Measurements from ENCODE around the gene POLR1E.
"Not testable (repeated sequence)": the region's sequence is repeated elsewhere in the genome, so short reads cannot be mapped to it uniquely, and the experiment has no call there.

Gene POLR1E

DNA sequence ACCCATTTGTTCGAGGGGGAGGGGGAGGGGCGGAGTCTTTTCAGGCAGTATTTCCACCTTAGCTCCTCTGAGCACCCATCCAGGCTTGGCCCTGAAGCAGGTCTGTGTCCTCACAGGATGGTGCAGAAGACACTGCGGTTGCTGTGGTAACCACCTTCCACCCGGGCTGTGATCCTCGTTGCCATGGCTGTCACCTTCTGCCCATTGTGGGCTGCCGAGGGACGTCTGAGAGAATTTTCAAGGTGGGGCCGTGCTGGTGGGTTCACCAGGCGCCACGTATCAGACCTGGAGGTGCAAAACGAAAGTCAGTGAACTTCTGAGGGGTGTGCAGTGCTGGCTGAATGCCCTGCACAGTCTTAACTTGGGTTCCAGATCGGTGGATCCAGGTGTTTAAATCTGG is 26.7 kb downstream of the POLR1E start:
- DNase-seq, result no peak
- Histone ChIP-seq H3K36me3 (replicated peaks; ENCODE audit: insufficient read depth, low read length) (no peaks in the 10 kb centered on the region), H3K27me3 (replicated peaks; ENCODE audit: insufficient read depth, low read length) (no peaks in the 10 kb centered on the region), H3K9me3 (replicated peaks; ENCODE audit: insufficient read depth, low read length) (no peaks in the 10 kb centered on the region), H3K4me3 (ENCODE audit: low read length) (no peak overlapping the region), H3K4me1 (ENCODE audit: low read length) (no peaks in the 10 kb centered on the region), H2AFZ (ENCODE audit: low read length) (no peak overlapping the region), H3K79me2 (ENCODE audit: low read length) (no peaks in the 10 kb centered on the region), H3K9me2 (replicated peaks; ENCODE audit: insufficient read depth, low read length) (no peaks in the 10 kb centered on the region), H4K20me1 (ENCODE audit: insufficient read depth, low read length) (no peaks in the 10 kb centered on the region), H3K4me2 (ENCODE audit: low read depth, low read length) (no peak overlapping the region), H3K9ac (ENCODE audit: low read length) (no peak overlapping the region), H3K27ac (ENCODE audit: low read length) (no peak overlapping the region), H3F3A (ENCODE audit: insufficient read depth, low read length) (no peaks in the 10 kb centered on the region)
- TF ChIP-seq, protein P1, sequence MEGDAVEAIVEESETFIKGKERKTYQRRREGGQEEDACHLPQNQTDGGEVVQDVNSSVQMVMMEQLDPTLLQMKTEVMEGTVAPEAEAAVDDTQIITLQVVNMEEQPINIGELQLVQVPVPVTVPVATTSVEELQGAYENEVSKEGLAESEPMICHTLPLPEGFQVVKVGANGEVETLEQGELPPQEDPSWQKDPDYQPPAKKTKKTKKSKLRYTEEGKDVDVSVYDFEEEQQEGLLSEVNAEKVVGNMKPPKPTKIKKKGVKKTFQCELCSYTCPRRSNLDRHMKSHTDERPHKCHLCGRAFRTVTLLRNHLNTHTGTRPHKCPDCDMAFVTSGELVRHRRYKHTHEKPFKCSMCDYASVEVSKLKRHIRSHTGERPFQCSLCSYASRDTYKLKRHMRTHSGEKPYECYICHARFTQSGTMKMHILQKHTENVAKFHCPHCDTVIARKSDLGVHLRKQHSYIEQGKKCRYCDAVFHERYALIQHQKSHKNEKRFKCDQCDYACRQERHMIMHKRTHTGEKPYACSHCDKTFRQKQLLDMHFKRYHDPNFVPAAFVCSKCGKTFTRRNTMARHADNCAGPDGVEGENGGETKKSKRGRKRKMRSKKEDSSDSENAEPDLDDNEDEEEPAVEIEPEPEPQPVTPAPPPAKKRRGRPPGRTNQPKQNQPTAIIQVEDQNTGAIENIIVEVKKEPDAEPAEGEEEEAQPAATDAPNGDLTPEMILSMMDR (IDR thresholded peaks at IDR 0.05; ENCODE audit: low read length), result no peak
- TF ChIP-seq EZH2 (optimal IDR thresholded peaks at IDR 0.05; ENCODE audit: low read depth, low read length), result no peak
- TF ChIP-seq EZH2phosphoT487 (IDR thresholded peaks at IDR 0.05; ENCODE audit: low read length), result no peak

GRCh38 chr9:37514415-37514814 is 28.7 kb downstream of the POLR1E start:
- H3F3A ChIP-seq (ENCODE audit: insufficient read depth, low read length); H3K36me3 ChIP-seq (replicated peaks; ENCODE audit: insufficient read depth, low read length); H3K79me2 ChIP-seq (ENCODE audit: low read length): not testable (repeated sequence)

GRCh38 chr9:37514999-37515398 is 29.3 kb downstream of the POLR1E start:
- H3K4me1 ChIP-seq (ENCODE audit: low read length), result no peaks in the 10 kb centered on the region
- H3K79me2 ChIP-seq (ENCODE audit: low read length), result no peaks in the 10 kb centered on the region
- no peaks in the 10 kb centered on the region for H3K9me2 ChIP-seq (replicated peaks; ENCODE audit: insufficient read depth, low read length)
- no peak overlapping the region for H3K4me2 ChIP-seq (ENCODE audit: low read depth, low read length)
- H2AFZ ChIP-seq (ENCODE audit: low read length), result no peak overlapping the region
- H3K36me3 ChIP-seq (replicated peaks; ENCODE audit: insufficient read depth, low read length), result no peaks in the 10 kb centered on the region
- TF ChIP-seq, protein P1 (IDR thresholded peaks at IDR 0.05; ENCODE audit: low read length), result no peak
- TF ChIP-seq EZH2 (optimal IDR thresholded peaks at IDR 0.05; ENCODE audit: low read depth, low read length) (no peak), EZH2phosphoT487 (IDR thresholded peaks at IDR 0.05; ENCODE audit: low read length) (no peak)
- no peak overlapping the region for H3K9ac ChIP-seq (ENCODE audit: low read length)
- H3K9me3 ChIP-seq (replicated peaks; ENCODE audit: insufficient read depth, low read length), result no peaks in the 10 kb centered on the region
- no peak overlapping the region for H3K27ac ChIP-seq (ENCODE audit: low read length)
- no peaks in the 10 kb centered on the region for H3K27me3 ChIP-seq (replicated peaks; ENCODE audit: insufficient read depth, low read length)
- H3F3A ChIP-seq (ENCODE audit: insufficient read depth, low read length), result no peaks in the 10 kb centered on the region
- H3K4me3 ChIP-seq (ENCODE audit: low read length), result no peak overlapping the region
- no peaks in the 10 kb centered on the region for H4K20me1 ChIP-seq (ENCODE audit: insufficient read depth, low read length)
- no peak for DNase-seq

More at GRCh38 chr9:37514415-37514814, 28.7 kb downstream of the POLR1E start:
- H3K4me2 ChIP-seq (ENCODE audit: low read depth, low read length); H3K9me3 ChIP-seq (replicated peaks; ENCODE audit: insufficient read depth, low read length); H4K20me1 ChIP-seq (ENCODE audit: insufficient read depth, low read length); H3K9ac ChIP-seq (ENCODE audit: low read length); H3K27ac ChIP-seq (ENCODE audit: low read length); H3K27me3 ChIP-seq (replicated peaks; ENCODE audit: insufficient read depth, low read length); H2AFZ ChIP-seq (ENCODE audit: low read length); H3K4me1 ChIP-seq (ENCODE audit: low read length); H3K9me2 ChIP-seq (replicated peaks; ENCODE audit: insufficient read depth, low read length); H3K4me3 ChIP-seq (ENCODE audit: low read length); DNase-seq: not testable (repeated sequence)

DNA sequence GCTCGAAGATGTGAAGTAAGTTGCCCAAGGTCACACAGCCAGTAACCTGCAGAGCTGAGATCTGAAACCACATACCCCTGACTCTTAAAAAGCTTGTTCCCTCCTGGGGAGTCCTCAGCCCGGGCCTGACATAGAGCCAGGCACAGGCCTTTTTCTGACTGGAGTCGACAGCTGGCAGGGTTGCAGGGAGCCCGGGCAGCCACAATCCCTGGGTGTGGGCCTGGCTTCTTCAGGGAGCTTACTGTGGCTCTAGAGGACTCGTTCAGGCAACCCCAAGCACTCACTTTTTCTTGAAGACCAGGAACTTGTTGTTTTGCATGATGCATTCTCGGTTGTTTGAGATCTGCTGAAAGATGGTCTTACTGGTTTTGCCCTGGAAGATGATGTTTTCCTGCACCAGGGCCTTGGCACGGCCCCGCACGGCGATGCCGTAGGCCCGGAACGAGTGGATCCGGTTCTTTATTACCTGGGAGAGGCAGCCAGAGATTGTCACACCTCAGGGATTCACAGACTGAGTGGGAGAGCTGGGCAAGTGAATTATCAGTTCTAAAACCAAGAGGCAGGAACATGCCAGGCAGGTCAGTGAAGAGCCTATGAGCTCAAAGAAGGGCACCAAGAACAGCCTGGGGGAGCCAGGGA is 30.0 kb downstream of the POLR1E start:
- TF ChIP-seq EZH2phosphoT487 (IDR thresholded peaks at IDR 0.05; ENCODE audit: low read length) (no peak), EZH2 (optimal IDR thresholded peaks at IDR 0.05; ENCODE audit: low read depth, low read length) (no peak)
- TF ChIP-seq, protein P1 (IDR thresholded peaks at IDR 0.05; ENCODE audit: low read length), result no peak
- Histone ChIP-seq H3K36me3 (replicated peaks; ENCODE audit: insufficient read depth, low read length) (no peaks in the 10 kb centered on the region; the same call in 1 of the 2 replicates), H4K20me1 (ENCODE audit: insufficient read depth, low read length) (no peaks in the 10 kb centered on the region)

More for the DNA sequence above, 30.0 kb downstream of the POLR1E start:
- Histone ChIP-seq H3K27ac (ENCODE audit: low read length) (no peak overlapping the region), H3K9ac (ENCODE audit: low read length) (no peak overlapping the region), H3K4me3 (ENCODE audit: low read length) (no peak overlapping the region), H3K4me2 (ENCODE audit: low read depth, low read length) (no peak overlapping the region), H3K4me1 (ENCODE audit: low read length) (no peaks in the 10 kb centered on the region), H3K79me2 (ENCODE audit: low read length) (no peaks in the 10 kb centered on the region), H3F3A (ENCODE audit: insufficient read depth, low read length) (no peaks in the 10 kb centered on the region), H3K9me3 (replicated peaks; ENCODE audit: insufficient read depth, low read length) (no peaks in the 10 kb centered on the region), H2AFZ (ENCODE audit: low read length) (no peak overlapping the region), H3K27me3 (replicated peaks; ENCODE audit: insufficient read depth, low read length) (no peaks in the 10 kb centered on the region), H3K9me2 (replicated peaks; ENCODE audit: insufficient read depth, low read length) (no peaks in the 10 kb centered on the region)
- no peak for DNase-seq

All from MM.1S (cell line).